ENCODE results near the gene FNBP1L.

GRCh38 chr1:93556291-93556690 lies 108.4 kb downstream of the FNBP1L start:
- TF ChIP-seq CTCF (IDR thresholded peaks at IDR 0.05; ENCODE audit: low read length) (no peak), EZH2 (optimal IDR thresholded peaks at IDR 0.05; ENCODE audit: low read depth, low read length) (no peak)

All from MM.1S (cell line).